Muscle layer of duodenum (tissue), 2 donors: ENCODE measurements around the gene CPNE4.

ENCODE experiments used
- H3K27ac ChIP-seq: one replicate; pipeline ENCODE4 v1.7.0; 2013; ENCODE audit warnings: mild to moderate bottlenecking, low read length
- H3K27me3 ChIP-seq: one replicate; pipeline ENCODE4 v1.7.0; 2013; ENCODE audit warnings: low read depth, mild to moderate bottlenecking, control low read depth, low read length
- H3K36me3 ChIP-seq, 2 donors: one replicate each; pipeline ENCODE4 v1.7.0; 2013; ENCODE audit warnings: low read length in 2 of 2, control low read depth in 1 of 2, mild to moderate bottlenecking in 1 of 2; ENCODE audit not compliant: insufficient read depth in 2 of 2, control insufficient read depth in 1 of 2
- H3K4me1 ChIP-seq, 2 donors: one replicate each; pipeline ENCODE4 v1.7.0; 2013; ENCODE audit warnings: low read length in 2 of 2, mild to moderate bottlenecking in 2 of 2, control low read depth in 1 of 2, moderate library complexity in 1 of 2; ENCODE audit not compliant: insufficient read depth in 2 of 2, control insufficient read depth in 1 of 2
- H3K4me3 ChIP-seq, 2 donors: one replicate each; pipeline ENCODE4 v1.7.0; 2013; ENCODE audit warnings: low read length in 2 of 2, low read depth in 1 of 2, mild to moderate bottlenecking in 1 of 2
- H3K9me3 ChIP-seq, 2 donors: one replicate each; pipeline ENCODE4 v1.7.0; 2013; ENCODE audit warnings: low read length in 2 of 2, control low read depth in 1 of 2, mild to moderate bottlenecking in 1 of 2; ENCODE audit not compliant: control insufficient read depth in 1 of 2
- donor health status: healthy.

Gene CPNE4

GRCh38 chr3:131762981-131763564 lies 271.7 kb downstream of the CPNE4 start:
- Histone ChIP-seq H3K27me3 (no peaks in the 10 kb centered on the region), H3K27ac (no peak overlapping the region), H3K9me3 (no peaks in the 10 kb centered on the region), H3K36me3 (no peaks in the 10 kb centered on the region), H3K4me3 (no peak overlapping the region), H3K4me1 (no peaks in the 10 kb centered on the region)

DNA sequence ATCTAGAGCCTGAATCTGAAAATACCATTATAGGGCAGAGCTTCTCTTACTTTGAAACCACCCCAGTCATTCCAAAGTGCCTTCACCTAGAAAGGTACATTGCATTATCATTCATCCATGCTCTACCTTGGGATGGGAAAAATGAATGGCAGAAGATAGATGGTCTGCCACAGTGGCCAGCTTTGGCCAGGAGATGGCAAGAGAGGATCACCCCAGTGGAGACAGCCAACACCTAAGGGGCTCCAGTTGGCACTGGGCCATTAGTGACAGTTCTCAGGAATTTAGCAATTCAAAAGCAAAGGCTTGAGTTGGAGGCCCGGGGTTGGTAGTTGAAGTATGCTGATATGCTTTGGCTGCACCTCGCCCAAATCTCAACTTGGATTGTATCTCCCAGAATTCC lies 278.4 kb downstream of the CPNE4 start:
- no peaks in the 10 kb centered on the region for H3K9me3 ChIP-seq
- no peak overlapping the region for H3K4me3 ChIP-seq
- H3K4me1 ChIP-seq: no peaks in the 10 kb centered on the region
- no peaks in the 10 kb centered on the region for H3K27me3 ChIP-seq
- H3K36me3 ChIP-seq: no peaks in the 10 kb centered on the region
- no peak overlapping the region for H3K27ac ChIP-seq

DNA sequence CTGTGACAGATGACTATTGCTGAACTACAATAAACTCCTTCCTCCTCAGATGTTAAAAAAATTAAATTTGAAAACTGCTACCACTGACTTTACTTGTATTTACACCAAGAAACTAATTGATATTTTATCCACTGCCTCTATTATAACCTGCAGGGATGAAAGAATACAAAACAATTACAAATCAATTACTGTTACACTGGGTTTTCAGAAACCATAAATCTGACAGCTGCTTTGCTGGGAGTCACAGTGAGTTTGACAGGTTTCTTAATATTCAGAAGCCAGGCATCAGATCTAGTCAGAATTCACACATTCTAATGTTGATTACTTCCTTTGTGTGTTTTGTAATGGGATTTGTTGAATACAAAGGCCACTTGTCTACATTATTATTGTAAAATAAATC lies 279.4 kb downstream of the CPNE4 start:
- no peaks in the 10 kb centered on the region for H3K9me3 ChIP-seq
- H3K27ac ChIP-seq: no peak overlapping the region
- no peaks in the 10 kb centered on the region for H3K4me1 ChIP-seq
- H3K27me3 ChIP-seq: no peaks in the 10 kb centered on the region
- no peak overlapping the region for H3K4me3 ChIP-seq
- no peaks in the 10 kb centered on the region for H3K36me3 ChIP-seq

DNA sequence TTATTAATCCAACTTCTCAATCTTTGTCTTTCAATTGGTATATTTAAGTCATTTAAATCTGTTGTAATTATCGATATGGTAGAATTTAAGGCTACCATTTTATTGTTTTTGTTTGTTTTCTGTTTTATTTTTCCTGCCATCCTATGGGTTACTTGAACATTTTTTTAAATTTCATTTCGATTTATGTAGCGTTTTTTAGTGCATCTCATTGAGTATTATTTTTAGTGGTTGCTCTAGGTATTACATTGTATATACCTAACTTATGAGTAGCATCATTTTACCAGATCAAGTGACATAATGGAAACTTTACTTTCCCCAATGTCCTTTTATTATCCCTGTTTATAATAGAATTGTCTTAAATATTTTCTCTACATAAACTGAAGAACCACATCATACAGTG lies 284.6 kb downstream of the CPNE4 start:
- Histone ChIP-seq H3K4me1 (no peaks in the 10 kb centered on the region), H3K27ac (no peak overlapping the region), H3K4me3 (no peak overlapping the region), H3K36me3 (no peaks in the 10 kb centered on the region), H3K9me3 (no peaks in the 10 kb centered on the region), H3K27me3 (no peaks in the 10 kb centered on the region)

- no peaks in the 10 kb centered on the region for H3K36me3 ChIP-seq
- no peaks in the 10 kb centered on the region for H3K27me3 ChIP-seq
These were observed 285.0 kb downstream of the CPNE4 start for GRCh38 chr3:131749826-131750225.

DNA sequence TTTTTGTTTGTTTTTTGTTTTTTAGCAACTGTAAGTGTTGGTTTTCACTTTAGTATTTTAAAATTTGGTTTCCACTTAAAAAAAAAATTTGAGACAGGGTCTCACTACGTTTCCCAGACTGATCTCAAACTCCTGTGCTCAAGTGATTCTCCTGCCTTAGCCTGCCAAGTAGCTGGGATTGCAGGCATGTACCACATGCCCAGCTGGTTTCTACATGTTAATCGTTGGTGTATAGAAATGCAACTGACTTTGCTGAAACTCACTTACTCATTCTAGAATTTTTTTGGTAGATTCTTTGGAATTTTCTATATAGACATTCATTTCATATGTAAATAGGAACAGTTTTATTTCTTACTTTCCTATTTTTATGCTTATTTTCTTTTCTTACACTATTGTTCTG lies 287.3 kb downstream of the CPNE4 start:
- no peaks in the 10 kb centered on the region for H3K4me1 ChIP-seq
- no peaks in the 10 kb centered on the region for H3K27me3 ChIP-seq
- H3K36me3 ChIP-seq: no peaks in the 10 kb centered on the region
- H3K4me3 ChIP-seq: no peak overlapping the region
- H3K27ac ChIP-seq: no peak overlapping the region
- H3K9me3 ChIP-seq: no peaks in the 10 kb centered on the region

More at GRCh38 chr3:131749826-131750225, 285.0 kb downstream of the CPNE4 start:
- no peak overlapping the region for H3K27ac ChIP-seq
- no peak overlapping the region for H3K4me3 ChIP-seq
- no peaks in the 10 kb centered on the region for H3K4me1 ChIP-seq
- no peaks in the 10 kb centered on the region for H3K9me3 ChIP-seq

GRCh38 chr3:131744765-131745164 lies 290.0 kb downstream of the CPNE4 start:
- no peaks in the 10 kb centered on the region for H3K36me3 ChIP-seq
- no peak overlapping the region for H3K27ac ChIP-seq
- H3K4me3 ChIP-seq: no peak overlapping the region
- H3K27me3 ChIP-seq: no peaks in the 10 kb centered on the region
- H3K9me3 ChIP-seq: no peaks in the 10 kb centered on the region
- H3K4me1 ChIP-seq: no peaks in the 10 kb centered on the region

GRCh38 chr3:131743126-131743525 lies 291.7 kb downstream of the CPNE4 start:
- Histone ChIP-seq H3K27ac (no peak overlapping the region), H3K27me3 (no peaks in the 10 kb centered on the region), H3K4me3 (no peak overlapping the region), H3K9me3 (no peaks in the 10 kb centered on the region), H3K36me3 (no peaks in the 10 kb centered on the region), H3K4me1 (no peaks in the 10 kb centered on the region)

GRCh38 chr3:131739211-131739610 lies 295.6 kb downstream of the CPNE4 start:
- Histone ChIP-seq H3K36me3 (no peaks in the 10 kb centered on the region), H3K4me1 (no peaks in the 10 kb centered on the region), H3K9me3 (no peaks in the 10 kb centered on the region), H3K27ac (no peak overlapping the region), H3K4me3 (no peak overlapping the region), H3K27me3 (no peaks in the 10 kb centered on the region)

- H3K36me3 ChIP-seq: no peaks in the 10 kb centered on the region
- H3K4me1 ChIP-seq: no peaks in the 10 kb centered on the region
- H3K27ac ChIP-seq: no peak overlapping the region
- no peaks in the 10 kb centered on the region for H3K27me3 ChIP-seq
- no peaks in the 10 kb centered on the region for H3K9me3 ChIP-seq
- H3K4me3 ChIP-seq: no peak overlapping the region
These were observed 296.7 kb downstream of the CPNE4 start for GRCh38 chr3:131738095-131738494.

DNA sequence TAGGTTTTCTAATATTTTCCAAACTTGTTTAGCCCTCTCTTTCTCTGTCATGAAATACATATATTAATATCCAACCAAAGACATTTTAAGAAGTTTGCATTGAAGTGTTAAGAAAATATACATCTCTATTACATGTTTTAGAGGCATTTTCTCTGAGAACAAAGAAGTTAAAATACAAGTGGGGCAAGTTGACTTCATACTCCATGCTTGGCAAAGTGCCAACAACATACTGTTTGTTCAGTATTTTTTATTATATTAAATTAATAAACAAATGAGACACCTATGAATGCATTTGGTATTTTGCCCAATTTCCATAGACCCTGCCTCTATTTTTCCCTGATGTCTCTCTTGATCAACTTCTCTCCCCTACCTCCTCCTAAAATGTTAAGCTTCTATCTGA lies 299.3 kb downstream of the CPNE4 start:
- H3K4me3 ChIP-seq: no peak overlapping the region
- no peaks in the 10 kb centered on the region for H3K27me3 ChIP-seq
- no peak overlapping the region for H3K27ac ChIP-seq
- H3K9me3 ChIP-seq: no peaks in the 10 kb centered on the region
- no peaks in the 10 kb centered on the region for H3K4me1 ChIP-seq
- no peaks in the 10 kb centered on the region for H3K36me3 ChIP-seq

GRCh38 chr3:131735116-131735515 lies 299.7 kb downstream of the CPNE4 start:
- H3K9me3 ChIP-seq: no peaks in the 10 kb centered on the region
- no peaks in the 10 kb centered on the region for H3K27me3 ChIP-seq
- H3K4me3 ChIP-seq: no peak overlapping the region
- no peak overlapping the region for H3K27ac ChIP-seq
- H3K4me1 ChIP-seq: no peaks in the 10 kb centered on the region
- H3K36me3 ChIP-seq: no peaks in the 10 kb centered on the region
